ENCODE data around the gene ADRM1. TPM values are rescaled to one million over a fixed set of nuclear protein-coding genes. Genes with fewer than 3 reads are reported as not detected.
A peak's percentile ranks its signal among the peaks of the same experiment; 100 is the strongest.

ADRM1 gene
- total and polyA plus RNA-seq, 12 donors, result 67.7 to 192 (median 74.7) TPM

DNA sequence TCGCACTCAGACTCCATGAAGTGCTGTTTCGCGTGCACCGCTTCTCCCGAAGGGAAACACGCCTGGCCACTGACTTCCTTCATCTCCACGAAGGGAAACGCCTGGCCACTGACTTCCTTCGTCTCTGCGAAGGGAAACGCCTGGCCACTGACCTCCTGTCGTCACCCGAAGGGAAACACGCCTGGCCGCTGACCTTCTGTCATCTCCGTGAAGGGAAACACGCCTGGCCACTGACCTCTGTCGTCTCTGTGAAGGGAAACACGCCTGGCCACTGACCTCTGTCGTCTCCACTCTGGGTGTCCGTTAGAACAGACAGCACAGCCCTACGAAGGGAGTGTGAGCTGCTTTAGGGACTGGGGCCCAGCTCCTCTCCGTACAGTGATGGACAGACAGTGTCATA lies 17.1 kb upstream of the ADRM1 start:
- Histone ChIP-seq H3K27ac (peak overlapping the region in 9 of 10 donors; percentile 65 to 90 (median 73)), H3K4me3 (no peak overlapping the region)
- intact Hi-C loops (cut with DNase I), result loop anchor here in 2 of 10 donors (5.0 to 10.0 kb wide), 3 partner anchors 33 to 261 kb away; partner anchors contain the start of gene MTG2 (in 1 of the 2)

DNA sequence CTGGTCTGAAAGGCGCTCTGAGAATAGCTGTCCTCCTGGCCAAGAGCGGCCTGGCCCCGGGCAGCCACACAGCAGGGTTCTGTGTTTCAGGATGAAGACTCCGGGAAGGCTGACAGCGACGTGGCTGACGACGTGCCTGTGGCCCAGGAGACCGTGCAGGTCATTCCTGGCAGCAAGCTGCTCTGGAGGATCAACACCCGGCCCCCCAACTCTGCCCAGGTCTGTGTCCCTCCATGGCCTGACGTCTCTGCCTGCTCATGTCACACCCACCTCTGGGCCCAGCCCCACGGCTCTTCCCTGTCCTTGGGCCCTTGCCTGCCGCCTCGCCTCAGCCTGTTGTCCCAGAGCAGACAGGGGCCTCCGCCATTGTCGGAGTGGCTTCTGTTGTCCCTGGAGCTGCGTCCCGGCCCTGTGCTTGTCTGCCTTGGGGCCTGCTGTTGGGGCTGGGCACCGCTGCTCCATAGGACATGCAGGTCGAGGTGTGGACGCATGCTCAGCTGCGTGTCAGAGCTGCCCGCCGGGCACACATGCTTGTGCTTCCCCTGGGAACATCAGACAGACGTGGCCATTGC lies 16.2 kb upstream of the ADRM1 start:
- H3K9me3 ChIP-seq, result no peaks in the 10 kb centered on the region
- peaks cover 14 to 56% (median 30%) of the 10 kb centered on the region in 9 donors for H3K4me1 ChIP-seq
- peak in 7 of 8 donors; percentile 18 to 76 (median 39) for ATAC-seq
- peak overlapping the region; percentile 65 to 90 (median 74) for H3K27ac ChIP-seq
- intact Hi-C loops (cut with DNase I), result loop anchor here in 2 of 10 donors (5.0 to 10.0 kb wide), 3 partner anchors 34 to 262 kb away; partner anchors contain the start of gene MTG2 (in 1 of the 2)
- TF ChIP-seq, protein P1, sequence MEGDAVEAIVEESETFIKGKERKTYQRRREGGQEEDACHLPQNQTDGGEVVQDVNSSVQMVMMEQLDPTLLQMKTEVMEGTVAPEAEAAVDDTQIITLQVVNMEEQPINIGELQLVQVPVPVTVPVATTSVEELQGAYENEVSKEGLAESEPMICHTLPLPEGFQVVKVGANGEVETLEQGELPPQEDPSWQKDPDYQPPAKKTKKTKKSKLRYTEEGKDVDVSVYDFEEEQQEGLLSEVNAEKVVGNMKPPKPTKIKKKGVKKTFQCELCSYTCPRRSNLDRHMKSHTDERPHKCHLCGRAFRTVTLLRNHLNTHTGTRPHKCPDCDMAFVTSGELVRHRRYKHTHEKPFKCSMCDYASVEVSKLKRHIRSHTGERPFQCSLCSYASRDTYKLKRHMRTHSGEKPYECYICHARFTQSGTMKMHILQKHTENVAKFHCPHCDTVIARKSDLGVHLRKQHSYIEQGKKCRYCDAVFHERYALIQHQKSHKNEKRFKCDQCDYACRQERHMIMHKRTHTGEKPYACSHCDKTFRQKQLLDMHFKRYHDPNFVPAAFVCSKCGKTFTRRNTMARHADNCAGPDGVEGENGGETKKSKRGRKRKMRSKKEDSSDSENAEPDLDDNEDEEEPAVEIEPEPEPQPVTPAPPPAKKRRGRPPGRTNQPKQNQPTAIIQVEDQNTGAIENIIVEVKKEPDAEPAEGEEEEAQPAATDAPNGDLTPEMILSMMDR (IDR thresholded peaks at IDR 0.05), result no peak
- no peaks in the 10 kb centered on the region for H3K27me3 ChIP-seq
- peak overlapping the region in 1 of 10 donors; percentile 17 for H3K4me3 ChIP-seq
- no peak for DNase-seq
- 61 to 71% methylated on average over 25 of the region's 25 CpGs for WGBS, 2 donors
- peaks cover 3 to 98% (median 45%) of the 10 kb centered on the region in 9 donors for H3K36me3 ChIP-seq

More for the DNA sequence above, 17.1 kb upstream of the ADRM1 start:
- 53 to 61% methylated on average over 23 of the region's 23 CpGs for WGBS, 2 donors
- H3K9me3 ChIP-seq, result no peaks in the 10 kb centered on the region
- no peaks in the 10 kb centered on the region for H3K27me3 ChIP-seq
- peak; percentile 25 to 85 (median 40) for ATAC-seq
- peaks cover 14 to 56% (median 30%) of the 10 kb centered on the region in 9 donors for H3K4me1 ChIP-seq
- TF ChIP-seq, protein P1 (IDR thresholded peaks at IDR 0.05), result no peak
- H3K36me3 ChIP-seq, result peaks cover 5 to 98% (median 45%) of the 10 kb centered on the region in 9 donors
- peak; percentile 49 to 54 for DNase-seq

DNA sequence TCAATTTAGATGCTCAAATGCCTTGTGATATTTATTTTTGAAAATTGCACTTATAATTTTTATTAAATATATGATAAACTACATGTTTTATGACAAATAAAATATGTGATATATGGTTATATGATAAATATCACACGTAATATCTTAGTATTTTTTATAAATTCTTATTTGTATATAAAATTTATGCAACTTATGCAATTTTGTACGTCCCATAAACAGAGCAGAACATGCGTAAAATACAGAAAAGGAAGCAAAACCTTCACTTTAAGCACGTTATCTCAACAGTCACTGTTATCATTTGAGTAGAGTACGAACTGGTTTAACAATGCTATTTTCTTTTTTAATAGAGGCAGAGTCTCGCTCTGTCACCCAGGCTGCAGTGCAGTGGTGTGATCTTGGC lies 15.7 kb upstream of the ADRM1 start:
- Histone ChIP-seq H3K4me1 (peaks cover 14 to 56% (median 30%) of the 10 kb centered on the region in 9 donors), H3K27me3 (no peaks in the 10 kb centered on the region), H3K4me3 (no peak overlapping the region), H3K36me3 (peaks cover 0 to 98% (median 47%) of the 10 kb centered on the region in 9 donors), H3K9me3 (no peaks in the 10 kb centered on the region), H3K27ac (peak overlapping the region in 6 of 10 donors; percentile 65 to 90 (median 74))
- no peak for ATAC-seq
- no peak for DNase-seq
- 80 to 82% methylated on average over 6 of the region's 6 CpGs for WGBS, 2 donors
- intact Hi-C loops (cut with DNase I), result loop anchor here in 2 of 10 donors (5.0 to 10.0 kb wide), 3 partner anchors 35 to 262 kb away; partner anchors contain the start of gene MTG2 (in 1 of the 2)
- TF ChIP-seq, protein P1 (IDR thresholded peaks at IDR 0.05), result no peak

DNA sequence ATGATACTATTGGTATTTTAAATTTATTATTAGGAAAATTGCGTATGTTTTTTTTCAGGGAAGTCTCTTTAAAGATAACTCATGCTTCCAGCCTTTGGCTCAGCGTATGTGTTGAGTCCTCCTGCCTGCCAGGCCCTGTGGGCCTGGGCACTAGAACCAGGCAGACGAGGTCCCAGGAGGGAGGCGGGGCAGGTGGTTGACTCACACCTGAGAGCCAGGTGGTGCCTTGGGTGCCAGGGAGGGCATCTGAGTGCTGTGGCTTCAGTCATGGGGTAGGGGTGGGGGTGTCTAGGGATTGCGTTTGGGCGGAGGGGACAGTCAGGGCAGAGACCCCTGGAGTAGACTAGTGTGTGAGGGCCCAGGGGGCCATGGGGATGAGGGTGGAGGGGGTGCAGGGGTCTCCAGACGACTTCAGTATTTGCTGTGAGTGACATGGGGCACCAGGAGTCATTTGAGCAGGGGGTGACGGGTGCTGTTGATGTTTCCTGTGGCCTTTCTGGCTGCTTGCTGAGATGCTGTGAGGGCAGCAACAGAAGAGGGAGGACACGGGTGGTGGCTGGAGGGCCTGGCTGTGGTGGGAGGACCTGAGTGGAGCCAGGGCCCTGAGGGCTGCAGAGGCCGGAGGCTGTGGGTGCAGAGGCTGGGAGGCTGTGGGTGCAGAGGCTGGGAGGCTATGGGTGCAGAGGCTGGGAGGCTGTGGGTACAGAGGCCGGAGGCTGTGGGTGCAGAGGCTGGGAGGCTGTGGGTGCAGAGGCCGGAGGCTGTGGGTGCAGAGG lies 14.8 kb upstream of the ADRM1 start:
- TF ChIP-seq, protein P1 (IDR thresholded peaks at IDR 0.05), result no peak
- DNase-seq (no peak), ATAC-seq (no peak)
- no peaks in the 10 kb centered on the region for H3K9me3 ChIP-seq
- no peaks in the 10 kb centered on the region for H3K27me3 ChIP-seq
- 95 to 96% methylated on average over 12 of the region's 12 CpGs for WGBS, 2 donors
- H3K27ac ChIP-seq, result peak overlapping the region in 2 of 10 donors; percentile 43 to 90
- H3K36me3 ChIP-seq, result peaks cover 0 to 98% (median 51%) of the 10 kb centered on the region in 9 donors
- peaks cover 11 to 48% (median 29%) of the 10 kb centered on the region in 9 donors for H3K4me1 ChIP-seq
- intact Hi-C loops (cut with DNase I), result loop anchor here in 2 of 10 donors (5.0 to 10.0 kb wide), 3 partner anchors 36 to 263 kb away; partner anchors contain the start of gene MTG2 (in 1 of the 2)
- no peak overlapping the region for H3K4me3 ChIP-seq

Measured in heart right ventricle (tissue), 16 donors.